Colonic mucosa (tissue), 4 donors: ENCODE data around the gene TENM4. TPM values are rescaled to one million over a fixed set of nuclear protein-coding genes. Genes with fewer than 3 reads are reported as not detected.

Experiments
- DNase-seq: peaks from one replicate; pipeline ENCODE4 v3.0.0-alpha.2; 2020
- H3K27ac ChIP-seq: fragments of 200-600 bp; one replicate; pipeline ENCODE4 v1.8.0; 2021
- H3K27me3 ChIP-seq: fragments of 200-600 bp; one replicate; pipeline ENCODE4 v1.8.0; 2021
- H3K36me3 ChIP-seq: fragments of 200-600 bp; one replicate; pipeline ENCODE4 v1.8.0; 2021
- H3K4me1 ChIP-seq: fragments of 200-600 bp; one replicate; pipeline ENCODE4 v1.8.0; 2021; ENCODE audit warnings: mild to moderate bottlenecking
- H3K4me3 ChIP-seq: fragments of 200-600 bp; one replicate; pipeline ENCODE4 v1.8.0; 2021
- H3K9ac ChIP-seq, 2 donors: one replicate each; pipeline ENCODE4 v1.7.0; 2013; ENCODE audit warnings: control low read depth in 2 of 2, low read depth in 2 of 2, low read length in 2 of 2
- H3K9me3 ChIP-seq: fragments of 200-600 bp; one replicate; pipeline ENCODE4 v1.8.0; 2021
- CTCF ChIP-seq: fragments of 200-600 bp; IDR thresholded peaks from one replicate; pipeline ENCODE4 v1.8.0; 2022; ENCODE audit warnings: antibody characterized with exemption, mild to moderate bottlenecking
- intact Hi-C: fragments of 100-400 bp; cut with DNase I; formaldehyde crosslinking; loops from one replicate; pipeline ENCODE4 v1.14.1; 2022
- total RNA-seq, 2 donors: library from RNA; stranded (reverse); fragmentation: NEBNext Ultra II Directional in 1 of 2; extraction: Animal tissue kit (Norgen Biotek cat#: 25700) in 1 of 2; gene quantifications; one replicate each; pipeline ENCODE4 v1.2.1, GENCODE V29; 2021
- donor health status: healthy.
- donor health status: DM: no; HTN: no; CAD: no.
- donor health status: DM: no; HTN: no; CAD: no.

The TENM4 gene
- total RNA-seq, 2 donors from 2014 or later: 0.48 to 1.2 TPM

- TF ChIP-seq CTCF: no peak
- H3K4me1 ChIP-seq: no peaks in the 10 kb centered on the region
- intact Hi-C loops: no loop called here
- no peak overlapping the region for H3K27ac ChIP-seq
- no peaks in the 10 kb centered on the region for H3K27me3 ChIP-seq
- H3K36me3 ChIP-seq: no peaks in the 10 kb centered on the region
- H3K4me3 ChIP-seq: no peak overlapping the region
- no peak overlapping the region for H3K9ac ChIP-seq
- H3K9me3 ChIP-seq: no peaks in the 10 kb centered on the region
- DNase-seq: no peak
Observed at GRCh38 chr11:79383874-79384273, 57.0 kb downstream of the TENM4 start.

- no peaks in the 10 kb centered on the region for H3K27me3 ChIP-seq
- no peak for TF ChIP-seq CTCF
- no peak overlapping the region for H3K27ac ChIP-seq
- no peaks in the 10 kb centered on the region for H3K4me1 ChIP-seq
- no peaks in the 10 kb centered on the region for H3K36me3 ChIP-seq
- H3K9ac ChIP-seq: no peak overlapping the region
- no peak for DNase-seq
- no peaks in the 10 kb centered on the region for H3K9me3 ChIP-seq
- intact Hi-C loops: no loop called here
- no peak overlapping the region for H3K4me3 ChIP-seq
Observed at GRCh38 chr11:79382301-79383050, 58.4 kb downstream of the TENM4 start.

- Histone ChIP-seq H3K4me3 (no peak overlapping the region), H3K4me1 (no peaks in the 10 kb centered on the region), H3K9me3 (no peaks in the 10 kb centered on the region), H3K36me3 (no peaks in the 10 kb centered on the region), H3K9ac (no peak overlapping the region), H3K27me3 (no peaks in the 10 kb centered on the region), H3K27ac (no peak overlapping the region)
- DNase-seq: no peak
- intact Hi-C loops: no loop called here
- TF ChIP-seq CTCF: no peak
Observed at GRCh38 chr11:79381036-79381435, 59.8 kb downstream of the TENM4 start.

GRCh38 chr11:79377406-79377805 lies 63.4 kb downstream of the TENM4 start:
- no peaks in the 10 kb centered on the region for H3K9me3 ChIP-seq
- no peak overlapping the region for H3K4me3 ChIP-seq
- no peaks in the 10 kb centered on the region for H3K4me1 ChIP-seq
- DNase-seq: no peak
- H3K36me3 ChIP-seq: no peaks in the 10 kb centered on the region
- TF ChIP-seq CTCF: no peak
- intact Hi-C loops: no loop called here
- H3K27ac ChIP-seq: no peak overlapping the region
- H3K27me3 ChIP-seq: no peaks in the 10 kb centered on the region
- no peak overlapping the region for H3K9ac ChIP-seq

- intact Hi-C loops: no loop called here
- no peak for DNase-seq
- Histone ChIP-seq H3K4me3 (no peak overlapping the region), H3K27me3 (no peaks in the 10 kb centered on the region), H3K4me1 (no peaks in the 10 kb centered on the region), H3K9me3 (no peaks in the 10 kb centered on the region), H3K9ac (no peak overlapping the region), H3K36me3 (no peaks in the 10 kb centered on the region), H3K27ac (no peak overlapping the region)
- TF ChIP-seq CTCF: no peak
Observed at GRCh38 chr11:79375818-79376550, 64.8 kb downstream of the TENM4 start.
